Fibroblast of villous mesenchyme (primary cell): Measurements from ENCODE around the gene PHOX2A. TPM values are rescaled to one million over a fixed set of nuclear protein-coding genes. Genes with fewer than 3 reads are reported as not detected.

ENCODE experiments used
- DNase-seq: peaks from one replicate; pipeline ENCODE4 v3.0.0-alpha.2; 2010; ENCODE audit warnings: low read depth
- H3K4me3 ChIP-seq: 2 replicates; pipeline ENCODE4 v1.5.1; 2011; ENCODE audit warnings: low read depth, mild to moderate bottlenecking, low read length
- total RNA-seq: library from RNA; depleted of rRNA; stranded (reverse); fragments of >200 nt; gene quantifications from 2 replicates; pipeline ENCODE4 v1.2.3, GENCODE V29; 2012
- TF ChIP-seq, protein P1 (sequence below): IDR thresholded peaks from 2 replicates; pipeline ENCODE4 v1.5.1; 2012; ENCODE audit warnings: low read depth, mild to moderate bottlenecking, low read length; ENCODE audit not compliant: insufficient read depth

The PHOX2A gene
- total RNA-seq, 1 donor = not detected

DNA sequence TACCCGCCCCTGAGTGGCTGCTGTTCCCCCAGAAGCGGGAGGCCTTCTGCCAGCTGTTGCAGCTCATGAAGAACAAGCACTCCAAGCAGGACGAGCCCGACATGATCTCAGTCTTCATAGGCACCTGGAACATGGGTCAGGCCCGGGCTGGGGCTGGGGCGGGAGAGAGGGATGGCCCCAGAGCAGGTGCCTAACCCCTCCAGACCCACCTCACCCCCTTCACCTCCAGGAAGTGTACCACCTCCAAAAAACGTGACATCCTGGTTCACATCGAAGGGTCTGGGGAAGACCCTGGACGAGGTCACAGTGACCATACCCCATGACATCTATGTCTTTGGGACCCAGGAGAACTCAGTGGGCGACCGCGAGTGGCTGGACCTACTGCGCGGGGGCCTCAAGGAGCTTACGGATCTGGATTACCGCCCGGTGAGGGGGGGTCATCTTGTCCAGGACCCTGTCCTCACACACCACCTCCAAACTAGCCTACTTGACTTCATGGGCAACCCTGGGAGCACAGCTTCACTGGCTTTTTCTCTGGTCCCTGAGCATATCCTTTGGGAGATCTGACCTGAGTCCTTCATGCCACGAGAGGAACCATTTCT lies 13.1 kb downstream of the PHOX2A start:
- DNase-seq = no peak
- TF ChIP-seq, protein P1, sequence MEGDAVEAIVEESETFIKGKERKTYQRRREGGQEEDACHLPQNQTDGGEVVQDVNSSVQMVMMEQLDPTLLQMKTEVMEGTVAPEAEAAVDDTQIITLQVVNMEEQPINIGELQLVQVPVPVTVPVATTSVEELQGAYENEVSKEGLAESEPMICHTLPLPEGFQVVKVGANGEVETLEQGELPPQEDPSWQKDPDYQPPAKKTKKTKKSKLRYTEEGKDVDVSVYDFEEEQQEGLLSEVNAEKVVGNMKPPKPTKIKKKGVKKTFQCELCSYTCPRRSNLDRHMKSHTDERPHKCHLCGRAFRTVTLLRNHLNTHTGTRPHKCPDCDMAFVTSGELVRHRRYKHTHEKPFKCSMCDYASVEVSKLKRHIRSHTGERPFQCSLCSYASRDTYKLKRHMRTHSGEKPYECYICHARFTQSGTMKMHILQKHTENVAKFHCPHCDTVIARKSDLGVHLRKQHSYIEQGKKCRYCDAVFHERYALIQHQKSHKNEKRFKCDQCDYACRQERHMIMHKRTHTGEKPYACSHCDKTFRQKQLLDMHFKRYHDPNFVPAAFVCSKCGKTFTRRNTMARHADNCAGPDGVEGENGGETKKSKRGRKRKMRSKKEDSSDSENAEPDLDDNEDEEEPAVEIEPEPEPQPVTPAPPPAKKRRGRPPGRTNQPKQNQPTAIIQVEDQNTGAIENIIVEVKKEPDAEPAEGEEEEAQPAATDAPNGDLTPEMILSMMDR = no peak
- H3K4me3 ChIP-seq = no peak overlapping the region

DNA sequence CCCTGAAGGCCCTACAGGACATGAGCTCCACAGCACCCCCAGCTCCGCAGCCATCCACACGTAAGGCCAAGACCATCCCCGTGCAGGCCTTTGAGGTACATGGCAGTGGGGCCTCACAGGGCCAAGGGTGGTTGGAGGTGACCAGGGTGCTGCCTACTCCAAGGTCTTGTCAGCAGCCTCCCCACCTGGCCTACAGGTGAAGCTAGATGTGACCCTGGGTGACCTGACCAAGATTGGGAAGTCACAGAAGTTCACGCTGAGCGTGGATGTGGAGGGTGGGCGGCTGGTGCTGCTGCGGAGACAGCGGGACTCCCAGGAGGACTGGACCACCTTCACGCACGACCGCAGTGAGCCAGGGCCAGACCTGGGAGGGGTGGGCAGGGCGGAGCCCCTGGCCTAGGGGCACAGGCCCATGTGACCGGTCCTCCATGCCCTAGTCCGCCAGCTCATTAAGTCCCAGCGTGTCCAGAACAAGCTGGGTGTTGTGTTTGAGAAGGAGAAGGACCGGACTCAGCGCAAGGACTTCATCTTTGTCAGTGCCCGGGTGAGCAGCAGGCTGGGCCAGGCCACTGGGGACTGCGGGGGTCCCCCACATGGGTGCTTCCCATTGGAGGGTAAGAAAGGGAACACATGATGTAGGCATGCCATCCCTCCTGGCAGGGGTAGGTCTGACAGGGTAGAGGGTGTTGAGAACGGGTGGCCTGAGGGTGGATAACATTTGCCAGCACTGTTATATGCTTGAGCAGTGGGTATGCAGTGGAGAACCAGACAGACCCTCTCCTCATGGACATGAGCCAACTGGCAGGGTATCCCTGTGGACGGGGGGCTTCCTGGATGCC lies 13.8 kb downstream of the PHOX2A start:
- TF ChIP-seq, protein P1 = no peak
- DNase-seq = no peak
- no peak overlapping the region for H3K4me3 ChIP-seq

DNA sequence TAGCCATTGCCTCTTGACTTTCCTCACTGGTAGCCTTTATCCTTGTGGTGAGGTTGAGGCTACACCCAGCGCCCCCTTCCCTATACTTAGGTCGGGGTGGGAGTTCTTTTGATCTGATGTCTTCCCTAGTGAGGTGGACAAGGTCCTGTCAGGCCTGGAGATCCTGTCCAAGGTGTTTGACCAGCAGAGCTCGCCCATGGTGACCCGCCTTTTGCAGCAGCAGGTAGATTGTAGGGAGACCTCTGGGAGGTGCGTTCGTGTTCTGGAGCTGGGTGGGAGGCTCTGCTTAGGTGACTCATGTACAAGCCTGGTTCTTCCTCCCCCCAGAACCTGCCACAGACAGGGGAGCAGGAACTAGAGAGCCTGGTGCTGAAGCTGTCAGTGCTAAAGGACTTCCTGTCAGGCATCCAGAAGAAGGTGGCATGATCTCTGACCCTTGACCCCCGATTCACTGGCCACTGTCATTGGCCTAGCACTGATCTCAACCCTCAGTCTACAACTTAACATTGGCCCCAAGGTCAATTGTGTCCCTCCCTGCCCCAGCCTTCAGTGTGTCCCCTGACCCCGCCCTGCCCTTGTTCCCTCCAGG lies 14.5 kb downstream of the PHOX2A start:
- TF ChIP-seq, protein P1 = no peak
- no peak for DNase-seq
- no peak overlapping the region for H3K4me3 ChIP-seq

DNA sequence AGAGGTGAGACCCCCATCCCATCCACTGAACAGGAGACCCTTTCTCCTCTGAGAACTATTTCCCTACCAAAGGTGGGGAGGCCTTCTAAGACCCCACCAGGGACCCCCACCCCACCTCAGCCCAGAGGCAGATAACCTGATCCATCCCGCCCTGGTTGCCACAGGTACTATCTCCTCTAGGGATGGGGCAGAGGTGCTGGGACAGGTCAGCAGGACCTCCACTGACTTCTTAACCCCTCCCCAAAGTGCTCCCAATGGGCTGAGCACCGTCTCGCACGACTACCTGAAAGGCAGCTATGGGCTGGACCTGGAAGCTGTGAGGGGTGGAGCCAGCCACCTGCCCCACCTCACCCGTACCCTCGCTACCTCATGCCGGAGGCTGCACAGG lies 15.1 kb downstream of the PHOX2A start:
- H3K4me3 ChIP-seq = no peak overlapping the region
- TF ChIP-seq, protein P1 = no peak
- no peak for DNase-seq

DNA sequence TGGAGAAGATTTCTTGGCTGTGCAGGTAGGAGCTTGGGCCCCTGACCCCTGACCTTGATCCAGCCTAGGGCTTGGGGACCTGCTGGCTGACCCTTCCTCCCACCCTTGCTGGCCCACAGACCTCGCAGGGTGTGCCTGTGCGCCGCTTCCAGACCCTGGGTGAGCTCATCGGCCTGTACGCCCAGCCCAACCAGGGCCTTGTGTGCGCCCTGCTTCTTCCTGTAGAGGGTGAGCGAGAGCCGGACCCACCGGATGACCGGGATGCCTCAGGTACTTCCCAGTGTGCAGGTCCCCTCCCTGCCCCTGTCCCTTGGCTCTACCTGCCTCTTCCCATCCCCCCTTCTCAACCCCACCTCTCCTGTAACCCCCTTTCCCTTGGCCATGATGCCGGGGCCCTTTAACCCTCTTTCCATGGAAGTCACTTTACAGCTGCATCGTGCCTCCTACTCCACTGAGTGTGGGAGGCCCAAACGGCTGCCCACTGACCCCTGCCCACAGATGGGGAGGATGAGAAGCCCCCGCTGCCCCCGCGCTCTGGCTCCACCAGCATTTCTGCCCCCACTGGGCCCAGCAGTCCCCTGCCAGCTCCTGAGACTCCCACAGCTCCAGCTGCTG lies 15.6 kb downstream of the PHOX2A start:
- DNase-seq = no peak
- H3K4me3 ChIP-seq = no peak overlapping the region
- TF ChIP-seq, protein P1 = no peak

DNA sequence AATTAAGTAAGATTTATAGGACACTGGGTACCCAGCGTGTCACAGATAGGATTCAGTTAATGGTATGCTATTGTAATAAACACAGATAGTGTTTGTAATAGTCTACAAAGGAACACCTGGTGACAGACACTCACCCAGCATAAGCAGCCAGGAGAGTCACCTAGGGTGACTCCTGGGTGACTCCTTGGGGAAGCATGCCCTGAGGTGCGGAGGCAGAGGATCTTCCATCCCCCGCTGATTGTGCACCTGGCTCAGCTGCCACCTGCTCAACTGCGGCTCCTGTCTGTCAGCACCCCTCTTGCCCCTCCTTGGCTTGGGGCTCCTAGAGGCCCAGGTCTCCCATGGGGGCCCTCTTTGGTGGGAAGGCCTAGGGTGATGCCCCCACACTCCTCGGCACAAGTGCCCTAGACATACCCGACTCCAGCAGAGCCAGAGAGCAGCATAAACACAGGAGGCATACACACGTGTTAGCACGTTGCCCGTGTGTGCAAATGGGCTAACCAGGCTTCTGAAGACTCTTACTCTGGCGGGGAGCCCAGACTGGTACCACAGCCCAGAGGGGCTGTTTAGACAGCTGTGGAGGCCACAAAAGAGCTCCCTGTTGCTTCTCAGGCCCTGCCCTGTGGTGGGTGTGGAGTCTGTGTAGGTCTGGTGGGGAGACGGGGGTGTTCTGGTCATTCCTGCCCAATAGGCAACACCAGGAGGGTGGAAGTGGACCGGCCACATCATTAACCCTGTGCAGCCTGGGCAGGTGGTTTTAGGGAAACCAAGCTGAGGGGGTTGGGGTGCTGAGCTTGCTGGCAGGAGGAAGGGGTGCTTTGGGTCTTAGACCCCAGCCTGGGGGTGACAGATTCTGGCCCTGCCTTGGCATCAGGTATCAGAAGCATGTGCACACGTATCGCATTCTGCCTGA lies 16.4 kb downstream of the PHOX2A start:
- DNase-seq = no peak
- TF ChIP-seq, protein P1 = no peak
- no peak overlapping the region for H3K4me3 ChIP-seq
